ENCODE results near the gene HERPUD1.
"Not testable (repeated sequence)": the region's sequence is repeated elsewhere in the genome, so short reads cannot be mapped to it uniquely, and the experiment has no call there.

The HERPUD1 gene

GRCh38 chr16:56985288-56985961 is 53.5 kb downstream of the HERPUD1 start:
- no peak overlapping the region for H3K27ac ChIP-seq
- TF ChIP-seq CTCF (conservative IDR thresholded peaks at IDR 0.05) = no peak
- no peak for TF ChIP-seq ZFX (IDR thresholded peaks at IDR 0.05)

DNA sequence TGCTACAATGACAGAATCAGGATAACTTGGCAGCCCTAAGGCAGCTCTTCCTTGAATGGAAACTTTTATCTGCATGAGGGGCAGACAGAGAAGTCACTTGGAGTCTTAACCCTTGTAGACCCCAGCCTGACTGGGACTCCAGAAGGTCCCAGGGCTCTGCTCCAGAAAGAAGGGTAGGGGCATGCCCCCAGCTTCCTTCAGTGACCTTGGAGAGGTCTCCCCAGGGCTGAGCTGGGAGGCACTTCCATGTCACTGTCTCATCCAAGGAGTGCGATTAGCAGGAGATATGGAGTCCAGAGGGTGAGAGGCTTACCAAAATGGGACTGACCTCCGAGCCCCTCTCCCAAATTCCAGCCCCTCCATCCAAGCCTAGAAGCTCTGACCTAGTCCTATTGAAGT is 54.0 kb downstream of the HERPUD1 start:
- TF ChIP-seq CTCF (conservative IDR thresholded peaks at IDR 0.05) = no peak
- TF ChIP-seq ZFX (IDR thresholded peaks at IDR 0.05) = no peak
- H3K27ac ChIP-seq = no peak overlapping the region

DNA sequence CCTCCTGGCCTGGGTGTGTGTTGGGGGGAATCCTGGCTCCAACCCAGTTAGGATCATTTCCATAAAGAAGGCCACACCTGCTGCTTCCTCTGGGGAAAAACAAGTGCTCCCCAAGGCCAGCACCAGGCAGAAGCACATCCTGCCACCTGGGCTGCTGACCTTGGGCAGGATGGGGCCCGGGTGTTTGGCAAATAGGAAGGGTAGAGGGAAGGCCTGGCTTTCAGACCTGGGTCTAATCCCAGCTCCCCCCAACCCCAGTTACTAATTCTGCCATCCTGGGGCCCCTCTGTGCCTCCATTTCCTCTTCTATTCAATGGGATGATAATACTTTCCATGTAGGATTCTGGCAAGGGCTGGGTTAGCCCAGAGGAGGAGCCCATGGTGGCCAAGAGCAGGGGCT is 54.4 kb downstream of the HERPUD1 start:
- no peak overlapping the region for H3K27ac ChIP-seq
- TF ChIP-seq CTCF (conservative IDR thresholded peaks at IDR 0.05) = no peak
- TF ChIP-seq ZFX (IDR thresholded peaks at IDR 0.05) = no peak

GRCh38 chr16:56986908-56987307 is 55.0 kb downstream of the HERPUD1 start:
- not testable (repeated sequence) for H3K27ac ChIP-seq

DNA sequence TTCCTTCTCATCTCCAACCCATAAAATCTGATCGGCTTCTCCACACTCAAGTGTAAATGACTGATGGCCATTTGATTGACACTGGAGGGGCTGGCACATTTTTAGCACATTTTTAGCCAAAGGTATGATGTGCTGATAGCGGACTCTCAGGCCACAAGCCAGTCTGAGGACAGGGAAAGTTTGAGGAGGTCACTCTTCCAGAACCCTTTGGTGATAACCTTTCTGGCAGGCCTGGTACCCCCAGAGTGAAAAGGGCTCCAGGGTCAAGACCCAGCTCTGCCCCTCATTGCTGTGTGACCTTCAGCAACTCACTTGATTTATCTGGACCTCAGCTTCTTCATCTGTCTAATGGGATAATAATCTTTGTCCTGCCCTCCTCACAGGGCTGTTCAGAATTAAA is 55.8 kb downstream of the HERPUD1 start:
- TF ChIP-seq CTCF (conservative IDR thresholded peaks at IDR 0.05) (no peak), ZFX (IDR thresholded peaks at IDR 0.05) (no peak)
- H3K27ac ChIP-seq = no peak overlapping the region

DNA sequence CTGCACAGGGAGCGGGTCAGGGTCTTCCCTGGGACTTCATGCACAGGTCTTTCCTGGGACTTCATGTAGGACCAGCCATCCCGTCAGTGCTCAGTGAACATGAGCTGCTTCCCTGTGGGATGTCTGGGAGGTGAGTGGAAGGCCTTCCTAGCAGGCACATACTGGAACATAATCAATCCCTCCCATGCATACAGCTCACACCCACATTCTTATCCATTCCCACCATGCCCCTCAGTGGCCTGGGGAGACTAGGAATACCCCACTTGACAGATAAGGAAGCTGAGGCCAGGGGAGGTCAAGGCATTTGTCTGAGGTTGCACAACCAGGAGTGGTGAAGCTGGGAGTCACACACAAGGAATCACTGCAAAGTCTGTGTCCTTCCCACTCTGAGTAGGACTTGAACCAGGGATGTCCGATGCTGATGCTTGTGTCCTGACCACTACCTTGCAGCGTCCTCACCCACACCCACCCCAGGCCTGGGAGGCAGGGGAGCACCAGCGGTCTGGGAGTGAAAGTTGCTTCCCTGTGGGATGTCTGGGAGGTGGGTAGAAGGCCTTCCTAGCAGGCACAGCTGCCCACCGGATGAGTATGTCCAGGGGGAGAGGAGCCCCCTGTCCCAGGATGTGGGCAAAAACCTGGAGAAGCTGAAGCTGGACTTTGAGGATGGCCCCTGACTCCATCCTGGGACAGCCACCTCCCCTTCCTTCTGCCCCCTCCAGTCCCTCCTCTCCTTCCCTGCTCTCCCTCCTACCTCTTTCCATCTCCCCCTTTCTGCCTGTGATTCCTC is 56.4 kb downstream of the HERPUD1 start:
- no peak for TF ChIP-seq CTCF (conservative IDR thresholded peaks at IDR 0.05)
- TF ChIP-seq ZFX (IDR thresholded peaks at IDR 0.05) = no peak
- no peak overlapping the region; the same call in 1 of the 2 replicates for H3K27ac ChIP-seq

- H3K27ac ChIP-seq = peak within 1 kb of the TSS; percentile 39
- TF ChIP-seq ZFX (IDR thresholded peaks at IDR 0.05) (no peak), CTCF (conservative IDR thresholded peaks at IDR 0.05) (no peak)
These were observed 57.3 kb downstream of the HERPUD1 start, which contains the start of gene NLRC5 for GRCh38 chr16:56988948-56989945. NLRC5 (plus strand) TSS chr16:56989557; CDS start chr16:57020713, 31,156 bp downstream.
